HFF-Myc (cell line): ENCODE measurements around the gene CLIP1.

ENCODE experiments used
- DNase-seq: peaks from one replicate; pipeline ENCODE4 v3.0.0-alpha.2; 2011; ENCODE audit warnings: low read depth; ENCODE audit errors: extremely low read depth
- H3K4me3 ChIP-seq: replicated peaks from 2 replicates; pipeline ENCODE4 v1.5.1; 2011; ENCODE audit warnings: low read depth, mild to moderate bottlenecking, control low read depth, low read length
- CTCF ChIP-seq: IDR thresholded peaks from 2 replicates; pipeline ENCODE4 v1.5.1; 2012; ENCODE audit warnings: mild to moderate bottlenecking, low read depth, low read length, control low read depth; ENCODE audit errors: missing control alignments

CLIP1 gene

GRCh38 chr12:122306407-122306806, 116.1 kb downstream of the CLIP1 start:
- no peak for TF ChIP-seq CTCF
- DNase-seq, result no peak
- no peak overlapping the region for H3K4me3 ChIP-seq

- H3K4me3 ChIP-seq, result no peak overlapping the region
- TF ChIP-seq CTCF, result no peak
- no peak for DNase-seq
Measured at GRCh38 chr12:122304924-122305323, 117.5 kb downstream of the CLIP1 start.

- DNase-seq, result no peak
- no peak for TF ChIP-seq CTCF
- no peak overlapping the region for H3K4me3 ChIP-seq
Measured at GRCh38 chr12:122303068-122303467, 119.4 kb downstream of the CLIP1 start.

- no peak overlapping the region for H3K4me3 ChIP-seq
- no peak for TF ChIP-seq CTCF
- DNase-seq, result no peak
Measured at GRCh38 chr12:122298071-122298748, 124.3 kb downstream of the CLIP1 start.

GRCh38 chr12:122297494-122297893, 125.0 kb downstream of the CLIP1 start:
- H3K4me3 ChIP-seq, result no peak overlapping the region
- no peak for TF ChIP-seq CTCF
- DNase-seq, result no peak

GRCh38 chr12:122295877-122296276, 126.6 kb downstream of the CLIP1 start:
- no peak overlapping the region for H3K4me3 ChIP-seq
- no peak for DNase-seq
- no peak for TF ChIP-seq CTCF

GRCh38 chr12:122293081-122293480, 129.4 kb downstream of the CLIP1 start:
- no peak for TF ChIP-seq CTCF
- H3K4me3 ChIP-seq, result no peak overlapping the region
- no peak for DNase-seq
